Natural killer cell (primary cell): Measurements from ENCODE around the gene DYRK1B. TPM values are rescaled to one million over a fixed set of nuclear protein-coding genes. Genes with fewer than 3 reads are reported as not detected.
A peak's percentile ranks its signal among the peaks of the same experiment; 100 is the strongest.

Experiments
- ATAC-seq, 3 donors: fragments of 150-1000 bp in 2 of 3; fragments of 200-7000 bp in 1 of 3; cut with Tn5 transposase; 1 replicate in 1 of 3; 2 replicates in 2 of 3; pipeline ENCODE4 v1.10.0; 2021; ENCODE audit warnings: mild to moderate bottlenecking in 2 of 3, moderate library complexity in 2 of 3
- DNase-seq, 2 donors: peaks; one replicate each; pipeline versions ENCODE4 v3.0.0 to v3.0.0-alpha.2; 2013 to 2021; ENCODE audit warnings: mixed read lengths in 1 of 2
- H3K27ac ChIP-seq: one replicate; pipeline ENCODE4 v1.5.1; 2013; ENCODE audit warnings: mild to moderate bottlenecking, low read length
- H3K27me3 ChIP-seq: one replicate; pipeline ENCODE4 v1.6.1; 2013; ENCODE audit warnings: low read length; ENCODE audit not compliant: control insufficient read depth, insufficient read depth
- H3K36me3 ChIP-seq: one replicate; pipeline ENCODE4 v1.6.1; 2013; ENCODE audit warnings: low read length; ENCODE audit not compliant: control insufficient read depth, insufficient read depth
- H3K4me1 ChIP-seq: one replicate; pipeline ENCODE4 v1.6.1; 2013; ENCODE audit warnings: low read length; ENCODE audit not compliant: control insufficient read depth, insufficient read depth
- H3K4me3 ChIP-seq: one replicate; pipeline ENCODE4 v1.5.1; 2013; ENCODE audit warnings: low read length
- H3K9me3 ChIP-seq: one replicate; pipeline ENCODE4 v1.6.1; 2013; ENCODE audit warnings: low read length; ENCODE audit not compliant: control insufficient read depth, insufficient read depth
- H3K27ac Mint-ChIP-seq, 2 donors: one replicate each; pipeline ENCODE4 v1.8.0; 2022; ENCODE audit warnings: mild to moderate bottlenecking in 2 of 2, mixed read lengths in 2 of 2, moderate library complexity in 1 of 2
- H3K27me3 Mint-ChIP-seq, 2 donors: one replicate each; pipeline ENCODE4 v1.8.0; 2022; ENCODE audit warnings: low read depth in 2 of 2, mixed read lengths in 2 of 2
- H3K36me3 Mint-ChIP-seq: one replicate; pipeline ENCODE4 v1.8.0; 2022; ENCODE audit warnings: mixed read lengths
- H3K4me1 Mint-ChIP-seq, 2 donors: one replicate each; pipeline ENCODE4 v1.8.0; 2022; ENCODE audit warnings: mixed read lengths in 2 of 2
- H3K4me3 Mint-ChIP-seq: one replicate; pipeline ENCODE4 v1.8.0; 2022; ENCODE audit warnings: mild to moderate bottlenecking, moderate library complexity, mixed read lengths
- H3K9me3 Mint-ChIP-seq, 2 donors: one replicate each; pipeline ENCODE4 v1.8.0; 2022; ENCODE audit warnings: mixed read lengths in 2 of 2
- WGBS: methylation state at CpG from one replicate; pipeline ENCODE4 v1.1.7; 2013; ENCODE audit warnings: missing lambda C conversion rate; ENCODE audit not compliant: insufficient coverage; 5-methylcytosine and 5-hydroxymethylcytosine counted together
- intact Hi-C: fragments of 100-400 bp; cut with micrococcal nuclease; formaldehyde crosslinking; loops from one replicate; pipeline ENCODE4 v1.14.2; 2022
- total RNA-seq, 4 donors: library from RNA; stranded (reverse); fragments of 120-200 nt in 1 of 4; gene quantifications; one replicate each; pipeline versions ENCODE4 v1.2.3 to v1.2.4, GENCODE V29; 2013 to 2022
- TF ChIP-seq, protein P1 (sequence below): fragments of 200-600 bp; IDR thresholded peaks from one replicate; pipeline ENCODE4 v1.8.0; 2022; ENCODE audit warnings: antibody characterized with exemption

DYRK1B gene
- total RNA-seq, 3 donors from 2014 or later (not counting 1 experiment from before 2014, with no cell fraction given) = 27.5 to 54.2 (median 43.8) TPM

DNA sequence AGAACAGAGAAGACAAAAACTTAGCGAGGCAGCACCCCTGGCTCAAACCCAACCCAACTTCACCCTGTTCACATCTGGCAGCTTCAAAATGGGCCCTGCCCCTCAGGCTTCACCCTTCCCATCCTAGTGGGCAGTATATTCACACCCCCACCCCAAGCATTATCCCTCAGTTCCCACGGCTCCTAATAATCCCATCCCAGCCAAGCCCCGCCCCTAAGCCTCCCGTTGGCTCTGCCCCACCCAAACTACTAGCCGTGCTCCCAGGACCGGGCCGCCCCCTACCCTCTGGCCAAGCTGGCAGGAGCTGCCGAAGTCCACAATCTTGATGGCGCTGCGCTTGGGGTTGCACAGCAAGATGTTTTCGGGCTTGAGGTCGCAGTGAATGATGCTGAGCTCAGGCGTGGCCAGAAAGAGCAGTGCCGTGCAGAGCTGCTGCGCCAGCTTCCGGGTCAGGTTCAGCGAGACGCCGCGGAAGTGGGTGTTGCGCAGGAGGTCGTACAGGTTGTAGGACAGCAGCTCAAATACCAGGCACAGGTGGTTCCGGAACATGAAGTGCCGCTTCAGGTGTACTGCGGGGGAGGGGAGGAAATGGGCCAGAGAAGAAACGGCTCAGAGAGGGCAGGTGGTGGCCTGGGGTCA is 5.8 kb downstream of the DYRK1B start:
- ATAC-seq (peak; percentile 13 to 37 (median 32)), DNase-seq (peak in 1 of 2 donors; percentile 59)
- no peaks in the 10 kb centered on the region for H3K27me3 ChIP-seq
- no peaks in the 10 kb centered on the region for H3K9me3 ChIP-seq
- peak overlapping the region; percentile 65 for H3K27ac ChIP-seq
- 83% methylated on average over 26 of the region's 26 CpGs for WGBS
- intact Hi-C loops = no loop called here
- H3K27me3 Mint-ChIP-seq = no peaks in the 10 kb centered on the region
- H3K36me3 ChIP-seq = peaks cover 35% of the 10 kb centered on the region
- peaks cover 37 to 45% of the 10 kb centered on the region in 2 donors for H3K4me1 Mint-ChIP-seq
- TF ChIP-seq, protein P1, sequence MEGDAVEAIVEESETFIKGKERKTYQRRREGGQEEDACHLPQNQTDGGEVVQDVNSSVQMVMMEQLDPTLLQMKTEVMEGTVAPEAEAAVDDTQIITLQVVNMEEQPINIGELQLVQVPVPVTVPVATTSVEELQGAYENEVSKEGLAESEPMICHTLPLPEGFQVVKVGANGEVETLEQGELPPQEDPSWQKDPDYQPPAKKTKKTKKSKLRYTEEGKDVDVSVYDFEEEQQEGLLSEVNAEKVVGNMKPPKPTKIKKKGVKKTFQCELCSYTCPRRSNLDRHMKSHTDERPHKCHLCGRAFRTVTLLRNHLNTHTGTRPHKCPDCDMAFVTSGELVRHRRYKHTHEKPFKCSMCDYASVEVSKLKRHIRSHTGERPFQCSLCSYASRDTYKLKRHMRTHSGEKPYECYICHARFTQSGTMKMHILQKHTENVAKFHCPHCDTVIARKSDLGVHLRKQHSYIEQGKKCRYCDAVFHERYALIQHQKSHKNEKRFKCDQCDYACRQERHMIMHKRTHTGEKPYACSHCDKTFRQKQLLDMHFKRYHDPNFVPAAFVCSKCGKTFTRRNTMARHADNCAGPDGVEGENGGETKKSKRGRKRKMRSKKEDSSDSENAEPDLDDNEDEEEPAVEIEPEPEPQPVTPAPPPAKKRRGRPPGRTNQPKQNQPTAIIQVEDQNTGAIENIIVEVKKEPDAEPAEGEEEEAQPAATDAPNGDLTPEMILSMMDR = no peak
- H3K36me3 Mint-ChIP-seq = no peaks in the 10 kb centered on the region
- H3K4me3 ChIP-seq = peak overlapping the region; percentile 11
- peaks cover 64% of the 10 kb centered on the region for H3K4me1 ChIP-seq
- no peaks in the 10 kb centered on the region for H3K9me3 Mint-ChIP-seq
- H3K27ac Mint-ChIP-seq = peak overlapping the region; percentile 80 to 92
- H3K4me3 Mint-ChIP-seq = peak overlapping the region; percentile 59

DNA sequence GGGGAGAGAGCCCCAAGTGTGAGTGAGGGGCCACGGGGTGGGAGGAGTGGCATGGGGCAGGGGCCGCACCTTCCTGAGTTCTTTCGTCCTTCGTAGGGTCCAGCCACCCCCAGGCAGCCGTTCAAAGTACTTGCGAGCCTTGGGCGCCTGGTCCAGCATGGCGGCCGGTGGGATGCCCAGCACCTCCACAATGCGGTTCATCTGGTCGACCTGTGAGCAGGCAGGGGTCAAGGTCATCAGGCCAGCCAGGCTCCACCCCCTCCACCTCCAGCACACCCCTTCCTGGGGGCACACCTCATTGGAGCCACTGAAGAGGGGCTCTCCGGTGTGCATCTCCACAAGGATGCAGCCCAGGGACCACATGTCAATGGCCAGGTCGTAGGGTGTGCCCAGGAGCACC is 6.7 kb downstream of the DYRK1B start:
- H3K27ac Mint-ChIP-seq = peak overlapping the region; percentile 80 to 92
- TF ChIP-seq, protein P1 = no peak
- H3K27me3 ChIP-seq = no peaks in the 10 kb centered on the region
- intact Hi-C loops = no loop called here
- H3K27me3 Mint-ChIP-seq = no peaks in the 10 kb centered on the region
- no peak overlapping the region for H3K4me3 ChIP-seq
- 97% methylated on average over 13 of the region's 13 CpGs for WGBS
- DNase-seq (no peak), ATAC-seq (no peak)
- H3K4me1 ChIP-seq = peaks cover 55% of the 10 kb centered on the region
- no peaks in the 10 kb centered on the region for H3K9me3 ChIP-seq
- no peak overlapping the region for H3K4me3 Mint-ChIP-seq
- peaks cover 35% of the 10 kb centered on the region for H3K36me3 ChIP-seq
- H3K9me3 Mint-ChIP-seq = no peaks in the 10 kb centered on the region
- H3K4me1 Mint-ChIP-seq = peaks cover 28 to 36% of the 10 kb centered on the region in 2 donors
- no peak overlapping the region for H3K27ac ChIP-seq
- no peaks in the 10 kb centered on the region for H3K36me3 Mint-ChIP-seq

DNA sequence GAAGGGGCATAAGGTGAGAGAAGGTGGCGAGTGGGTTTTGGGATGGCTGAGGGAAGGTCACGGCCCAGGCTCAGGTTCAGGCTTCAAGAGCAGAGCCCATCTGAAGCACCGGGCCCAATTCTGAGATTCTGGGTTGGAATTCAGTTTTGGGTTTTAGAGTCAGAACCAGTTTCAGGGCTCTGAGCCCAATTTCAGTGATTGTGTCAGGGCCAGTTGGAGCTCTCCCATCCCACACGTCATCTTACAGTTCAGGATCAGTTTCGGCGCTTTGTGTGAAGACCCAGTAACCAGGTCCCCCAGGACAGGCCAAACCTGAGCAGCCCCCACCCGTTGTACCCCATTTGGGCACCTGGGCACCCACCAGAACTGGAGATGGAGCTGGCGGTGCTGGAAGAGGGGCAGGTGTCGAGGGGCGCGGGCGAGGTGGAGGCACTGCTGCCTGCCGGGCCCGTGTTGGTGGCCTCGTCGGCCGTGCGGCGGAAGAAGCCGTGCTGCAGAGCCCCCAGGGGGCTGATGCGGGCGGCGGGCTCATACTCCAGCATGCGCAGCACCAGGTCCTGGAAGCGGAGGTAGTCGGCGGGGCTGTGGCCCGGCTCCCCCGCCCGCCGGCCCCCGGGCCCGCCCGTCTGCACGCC is 7.5 kb downstream of the DYRK1B start:
- Histone ChIP-seq H3K27me3 (no peaks in the 10 kb centered on the region), H3K4me3 (no peak overlapping the region), H3K4me1 (peaks cover 48% of the 10 kb centered on the region), H3K9me3 (no peaks in the 10 kb centered on the region), H3K36me3 (peaks cover 35% of the 10 kb centered on the region), H3K27ac (no peak overlapping the region)
- DNase-seq = no peak
- TF ChIP-seq, protein P1 = no peak
- Mint-ChIP-seq H3K27me3 (no peaks in the 10 kb centered on the region), H3K4me3 (no peak overlapping the region), H3K4me1 (peaks cover 23 to 29% of the 10 kb centered on the region in 2 donors), H3K27ac (peak overlapping the region in 1 of 2 donors; percentile 56), H3K9me3 (no peaks in the 10 kb centered on the region), H3K36me3 (no peaks in the 10 kb centered on the region)
- no peak for ATAC-seq
- 97% methylated on average over 35 of the region's 35 CpGs for WGBS
- intact Hi-C loops = no loop called here
